ENCODE results near the gene PTCHD1. TPM values are rescaled to one million over a fixed set of nuclear protein-coding genes. Genes with fewer than 3 reads are reported as not detected.

The PTCHD1 gene
- total RNA-seq, 1 experiment from 2014 or later = not detected

DNA sequence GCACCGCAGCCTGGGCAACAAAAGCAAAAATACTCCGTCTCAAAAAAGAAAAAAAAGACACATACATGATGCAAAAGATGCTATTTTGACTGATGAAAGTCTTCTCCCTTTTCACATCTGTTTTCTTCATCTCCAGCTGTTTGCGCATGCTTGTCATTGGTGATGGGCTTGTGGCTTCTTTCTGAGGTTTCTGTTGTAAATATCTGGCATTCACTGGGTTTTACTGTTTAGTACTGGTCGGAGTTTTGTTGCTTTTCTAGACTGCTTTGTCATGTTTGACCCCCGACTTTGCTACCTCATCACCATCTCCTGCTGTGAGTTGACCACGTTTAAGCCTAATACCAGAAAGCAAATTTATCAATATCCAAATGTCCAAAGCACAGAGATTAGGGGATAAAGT lies 34.4 kb downstream of the PTCHD1 start:
- H3K9ac ChIP-seq (ENCODE audit: low read length) = no peak overlapping the region
- no peaks in the 10 kb centered on the region for H4K20me1 ChIP-seq (ENCODE audit: low read length)
- H3K36me3 ChIP-seq (ENCODE audit: low read depth, low read length) = no peaks in the 10 kb centered on the region
- CTCF ChIA-PET = no interaction called here
- DNase-seq = no peak
- POLR2A ChIA-PET (ENCODE audit: unreplicated experiment) = no interaction called here
- H3K27me3 ChIP-seq (ENCODE audit: low read length) = peaks cover 49% of the 10 kb centered on the region
- no peak overlapping the region for H2AFZ ChIP-seq (ENCODE audit: low read length)
- no peak for TF ChIP-seq EZH2phosphoT487 (IDR thresholded peaks at IDR 0.05; ENCODE audit: borderline replicate concordance, low read length)
- no peak for TF ChIP-seq EZH2 (IDR thresholded peaks at IDR 0.05; ENCODE audit: low read length, unreplicated experiment)
- TF ChIP-seq, protein P1, sequence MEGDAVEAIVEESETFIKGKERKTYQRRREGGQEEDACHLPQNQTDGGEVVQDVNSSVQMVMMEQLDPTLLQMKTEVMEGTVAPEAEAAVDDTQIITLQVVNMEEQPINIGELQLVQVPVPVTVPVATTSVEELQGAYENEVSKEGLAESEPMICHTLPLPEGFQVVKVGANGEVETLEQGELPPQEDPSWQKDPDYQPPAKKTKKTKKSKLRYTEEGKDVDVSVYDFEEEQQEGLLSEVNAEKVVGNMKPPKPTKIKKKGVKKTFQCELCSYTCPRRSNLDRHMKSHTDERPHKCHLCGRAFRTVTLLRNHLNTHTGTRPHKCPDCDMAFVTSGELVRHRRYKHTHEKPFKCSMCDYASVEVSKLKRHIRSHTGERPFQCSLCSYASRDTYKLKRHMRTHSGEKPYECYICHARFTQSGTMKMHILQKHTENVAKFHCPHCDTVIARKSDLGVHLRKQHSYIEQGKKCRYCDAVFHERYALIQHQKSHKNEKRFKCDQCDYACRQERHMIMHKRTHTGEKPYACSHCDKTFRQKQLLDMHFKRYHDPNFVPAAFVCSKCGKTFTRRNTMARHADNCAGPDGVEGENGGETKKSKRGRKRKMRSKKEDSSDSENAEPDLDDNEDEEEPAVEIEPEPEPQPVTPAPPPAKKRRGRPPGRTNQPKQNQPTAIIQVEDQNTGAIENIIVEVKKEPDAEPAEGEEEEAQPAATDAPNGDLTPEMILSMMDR (conservative IDR thresholded peaks at IDR 0.05; ENCODE audit: low read depth, low read length) = no peak
- H3K9me2 ChIP-seq (replicated peaks; ENCODE audit: low read length) = no peaks in the 10 kb centered on the region
- BruUV-seq (replicated peaks) = no TSS peak
- H3K27ac ChIP-seq (ENCODE audit: low read length) = no peak overlapping the region
- no peak for ATAC-seq
- H3F3A ChIP-seq (ENCODE audit: low read length, unreplicated experiment) = no peaks in the 10 kb centered on the region
- intact Hi-C loops (cut with micrococcal nuclease) = no loop called here
- no peak overlapping the region for H3K4me3 ChIP-seq (ENCODE audit: low read length)
- H3K4me1 ChIP-seq (ENCODE audit: insufficient read depth, low read length) = peaks cover 8% of the 10 kb centered on the region
- no peaks in the 10 kb centered on the region for H3K79me2 ChIP-seq (ENCODE audit: low read length)
- no peak overlapping the region for H3K4me2 ChIP-seq (ENCODE audit: low read length)
- no peaks in the 10 kb centered on the region for H3K9me3 ChIP-seq (ENCODE audit: low read length)

DNA sequence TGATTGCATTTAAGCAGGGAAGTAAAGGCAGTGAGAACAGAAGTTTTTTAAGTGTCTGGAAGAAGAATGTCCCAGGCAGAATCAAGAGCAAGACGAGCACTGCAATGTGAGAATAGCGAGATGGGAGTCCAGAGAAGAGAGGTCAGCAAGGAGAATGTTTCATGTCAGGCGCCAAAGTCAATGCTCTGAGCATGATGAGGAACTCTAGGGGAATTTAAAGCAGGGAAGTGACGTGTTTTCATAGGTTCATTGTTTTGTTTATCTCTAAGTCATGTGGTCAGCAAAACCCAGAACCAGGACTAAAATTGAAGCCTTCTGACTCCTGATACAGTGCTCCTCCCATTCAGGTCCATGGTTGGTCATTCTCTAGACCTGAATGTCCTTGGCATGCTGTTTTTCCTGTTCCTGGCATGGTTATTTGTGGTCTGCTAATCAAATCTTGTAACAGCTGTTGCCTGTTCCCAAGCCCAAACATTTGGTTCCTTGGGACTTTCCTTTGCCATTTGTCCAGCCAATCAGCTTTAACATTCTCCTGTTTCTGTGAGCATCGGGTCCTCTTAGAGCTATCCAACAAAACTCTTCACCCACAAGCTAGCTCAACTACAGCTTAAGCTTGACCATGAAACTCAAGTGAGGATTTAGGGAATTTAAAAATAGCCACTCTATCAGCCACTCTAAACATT lies 37.7 kb downstream of the PTCHD1 start:
- ATAC-seq = no peak

More for the DNA sequence above, 37.7 kb downstream of the PTCHD1 start:
- Histone ChIP-seq H3K4me2 (ENCODE audit: low read length) (no peak overlapping the region), H3K9me2 (replicated peaks; ENCODE audit: low read length) (no peaks in the 10 kb centered on the region), H3F3A (ENCODE audit: low read length, unreplicated experiment) (no peaks in the 10 kb centered on the region), H3K4me1 (ENCODE audit: insufficient read depth, low read length) (peaks cover 8% of the 10 kb centered on the region), H3K27me3 (ENCODE audit: low read length) (peaks cover 56% of the 10 kb centered on the region), H3K79me2 (ENCODE audit: low read length) (no peaks in the 10 kb centered on the region), H3K27ac (ENCODE audit: low read length) (no peak overlapping the region), H2AFZ (ENCODE audit: low read length) (no peak overlapping the region), H3K9ac (ENCODE audit: low read length) (no peak overlapping the region), H3K9me3 (ENCODE audit: low read length) (no peaks in the 10 kb centered on the region), H4K20me1 (ENCODE audit: low read length) (no peaks in the 10 kb centered on the region), H3K36me3 (ENCODE audit: low read depth, low read length) (no peaks in the 10 kb centered on the region), H3K4me3 (ENCODE audit: low read length) (no peak overlapping the region)
- BruUV-seq (replicated peaks) = no TSS peak
- POLR2A ChIA-PET (ENCODE audit: unreplicated experiment) = no interaction called here
- TF ChIP-seq EZH2phosphoT487 (IDR thresholded peaks at IDR 0.05; ENCODE audit: borderline replicate concordance, low read length) = no peak
- TF ChIP-seq EZH2 (IDR thresholded peaks at IDR 0.05; ENCODE audit: low read length, unreplicated experiment) = no peak
- TF ChIP-seq, protein P1 (conservative IDR thresholded peaks at IDR 0.05; ENCODE audit: low read depth, low read length) = no peak
- CTCF ChIA-PET = no interaction called here
- no peak for DNase-seq
- intact Hi-C loops (cut with micrococcal nuclease) = no loop called here
